CD1c-positive myeloid dendritic cell (primary cell): ENCODE data around the gene TMEM156.
A peak's percentile ranks its signal among the peaks of the same experiment; 100 is the strongest.
"Not testable (repeated sequence)": the region's sequence is repeated elsewhere in the genome, so short reads cannot be mapped to it uniquely, and the experiment has no call there.

Experiments used
- DNase-seq: peaks from one replicate; pipeline ENCODE4 v3.0.0-alpha.2; 2016; ENCODE audit errors: extremely low spot score

TMEM156 gene

DNA sequence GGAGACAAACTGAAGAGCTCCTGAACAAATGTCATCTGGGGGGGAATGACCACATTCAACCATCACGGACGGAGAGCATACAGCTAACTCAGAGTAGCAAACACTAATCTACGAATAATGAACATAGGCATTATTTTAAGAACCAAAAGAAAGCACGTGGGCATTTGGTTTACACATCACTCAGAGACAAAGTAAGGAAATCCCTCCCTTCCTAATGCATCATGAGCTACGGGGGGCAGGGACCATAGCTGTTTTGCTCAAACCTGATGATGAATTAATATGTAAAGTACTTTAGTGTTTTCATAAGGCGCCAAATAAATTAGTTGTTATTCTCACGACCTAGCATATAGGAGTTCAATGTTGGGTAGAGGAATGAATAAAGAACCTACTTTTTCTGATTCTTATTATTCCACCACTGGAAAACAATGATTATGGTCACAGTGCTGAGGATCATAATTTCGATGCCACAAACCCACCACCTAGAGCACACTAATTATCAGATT is 11.7 kb upstream of the TMEM156 start:
- DNase-seq, result peak; percentile 38

DNA sequence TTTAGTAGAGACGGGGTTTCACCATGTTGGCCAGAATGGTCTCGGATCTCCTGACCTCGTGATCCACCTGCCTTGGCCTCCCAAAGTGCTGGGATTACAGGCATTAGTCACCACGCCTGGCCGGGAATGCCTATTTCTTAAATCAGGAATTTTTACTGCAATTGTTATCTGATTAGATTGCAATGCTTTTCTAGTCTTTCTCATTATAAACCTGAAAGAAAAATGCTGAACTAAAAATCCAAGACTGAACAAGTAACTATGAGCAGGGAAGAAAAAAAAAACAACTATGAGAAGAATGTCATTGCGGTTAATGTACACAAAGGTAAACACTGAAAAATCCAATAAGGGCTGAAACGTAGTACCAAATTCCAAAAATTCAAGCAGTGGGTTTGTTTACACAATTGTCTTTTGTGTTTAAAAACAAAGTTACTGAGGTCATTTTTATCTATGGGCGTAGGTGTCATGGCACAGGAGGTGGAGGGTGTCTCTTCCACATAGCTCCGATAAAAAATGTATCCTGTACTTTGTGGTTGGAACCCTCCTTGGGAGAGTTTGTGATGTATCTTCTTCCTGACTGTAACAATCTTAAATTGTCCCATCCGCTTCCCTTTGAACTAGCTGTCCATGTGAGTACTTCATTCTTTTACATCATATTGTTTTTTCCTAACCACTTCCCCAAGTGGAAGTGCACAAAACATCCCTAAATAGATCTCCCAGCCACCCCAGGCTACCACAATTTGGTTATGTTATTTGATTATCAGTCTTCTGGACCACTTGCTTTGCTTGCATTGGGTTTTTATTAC is 11.1 kb upstream of the TMEM156 start:
- peak; percentile 49 for DNase-seq

DNA sequence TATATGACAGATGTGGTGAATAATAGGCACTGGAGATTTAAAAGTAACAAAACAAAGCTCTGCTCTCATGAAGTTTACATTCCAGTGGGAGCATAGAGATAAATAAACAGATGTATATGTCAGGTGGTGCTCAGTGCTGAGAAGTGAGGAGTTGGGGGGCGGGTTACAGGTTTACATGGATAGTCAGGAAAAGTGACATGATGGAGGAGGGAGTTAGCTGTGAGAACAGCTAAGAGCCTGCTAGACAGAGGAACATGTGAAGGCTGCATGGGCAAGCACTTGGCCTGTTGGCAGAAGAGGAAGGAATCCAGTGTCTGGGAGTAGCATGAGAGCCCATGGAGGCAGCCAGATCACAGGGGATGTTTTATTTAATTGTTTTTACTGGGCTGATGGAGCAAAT is 10.2 kb upstream of the TMEM156 start:
- DNase-seq, result no peak

DNA sequence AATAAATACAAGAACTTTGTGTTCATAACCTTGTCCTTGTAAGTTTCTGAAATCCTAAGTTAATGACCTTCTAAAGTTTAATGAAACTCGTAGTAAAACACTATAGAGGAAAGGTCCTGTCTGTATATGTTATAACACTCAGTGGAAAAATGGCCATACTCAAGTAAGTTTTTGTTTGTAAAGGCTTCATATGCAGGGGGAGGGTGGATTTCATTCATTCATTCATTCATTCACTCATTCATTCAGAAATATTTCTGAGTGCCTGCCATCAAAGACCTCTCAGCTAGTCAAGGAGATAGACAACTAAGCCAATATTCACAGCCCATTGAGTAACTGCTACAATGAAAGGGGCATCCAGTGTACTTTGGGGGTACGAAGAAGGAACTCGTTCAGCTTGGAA is 6.9 kb upstream of the TMEM156 start:
- DNase-seq, result no peak

DNA sequence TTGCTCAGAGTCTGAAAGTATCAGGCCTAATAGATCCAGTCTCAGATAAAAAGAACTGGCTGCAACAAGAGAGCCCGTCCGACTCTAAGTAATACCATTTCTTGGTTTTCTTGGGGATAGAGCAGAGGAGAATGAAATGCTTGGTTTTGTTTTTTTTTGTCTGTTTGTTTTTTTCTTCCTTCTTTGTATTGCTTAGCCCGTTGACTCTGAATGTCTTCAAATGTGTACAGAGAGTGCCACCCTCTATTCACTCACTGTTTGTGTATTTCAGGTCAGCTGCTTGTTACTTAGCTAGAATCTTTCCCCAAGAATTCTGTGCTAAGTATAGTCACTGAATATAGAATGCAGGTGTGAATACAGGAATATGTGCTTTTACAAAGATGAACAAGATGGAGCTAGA is 5.7 kb upstream of the TMEM156 start:
- DNase-seq, result no peak

DNA sequence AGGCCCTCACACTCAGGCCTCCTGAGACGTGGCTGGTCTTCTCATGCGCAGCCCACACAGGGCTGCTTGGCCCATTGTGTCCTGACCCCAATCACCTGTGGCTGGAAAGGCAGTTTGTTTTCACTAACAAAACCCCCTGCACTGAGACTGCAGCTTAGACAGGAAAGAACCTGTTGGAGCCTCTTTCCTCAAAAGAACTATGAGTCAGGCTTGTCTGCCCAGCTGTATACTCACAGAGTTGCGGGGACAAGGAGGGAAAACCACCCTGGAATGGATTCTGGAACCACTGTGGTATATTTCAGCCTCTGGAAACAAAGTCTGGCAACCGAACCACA is 5.2 kb upstream of the TMEM156 start:
- no peak for DNase-seq

DNA sequence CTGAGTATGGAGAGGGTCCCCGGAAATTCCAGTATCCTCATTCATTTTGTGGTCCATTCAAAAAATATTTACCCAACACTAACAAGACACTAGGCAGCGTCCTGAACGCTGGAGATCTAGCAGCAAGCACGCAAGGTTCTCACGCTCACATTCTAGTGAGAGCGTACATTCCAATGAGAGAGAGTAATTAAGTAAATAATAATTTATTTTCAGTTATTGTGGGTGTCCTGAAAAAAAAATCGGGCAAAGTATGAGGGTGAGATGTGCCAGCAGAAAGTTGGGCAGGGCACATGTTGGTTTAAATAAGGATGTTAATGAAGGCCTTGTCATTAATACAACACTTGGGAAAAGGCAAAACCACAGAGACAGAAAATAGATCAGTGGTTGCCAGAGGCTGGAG is 4.0 kb upstream of the TMEM156 start:
- DNase-seq, result no peak

DNA sequence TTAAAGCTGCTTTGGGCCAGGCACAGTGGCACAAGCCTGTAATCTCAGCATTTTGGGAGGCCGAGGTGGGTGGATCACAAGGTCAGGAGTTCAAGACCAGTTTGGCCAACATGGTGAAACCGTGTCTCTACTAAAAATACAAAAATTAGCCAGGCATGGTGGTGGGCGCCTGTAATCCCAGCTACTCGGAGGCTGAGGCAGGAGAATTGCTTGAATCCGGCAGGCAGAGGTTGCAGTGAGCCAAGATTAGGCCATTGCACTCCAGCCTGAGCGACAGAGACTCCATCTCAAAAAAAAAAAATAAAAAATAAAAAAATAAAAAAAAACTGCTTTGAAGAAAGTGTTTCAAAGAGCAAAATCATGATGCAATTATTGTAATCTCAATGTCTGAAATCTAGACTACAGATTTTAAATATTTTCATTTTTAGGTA is 604 bp downstream of the TMEM156 start:
- DNase-seq, result not testable (repeated sequence)

DNA sequence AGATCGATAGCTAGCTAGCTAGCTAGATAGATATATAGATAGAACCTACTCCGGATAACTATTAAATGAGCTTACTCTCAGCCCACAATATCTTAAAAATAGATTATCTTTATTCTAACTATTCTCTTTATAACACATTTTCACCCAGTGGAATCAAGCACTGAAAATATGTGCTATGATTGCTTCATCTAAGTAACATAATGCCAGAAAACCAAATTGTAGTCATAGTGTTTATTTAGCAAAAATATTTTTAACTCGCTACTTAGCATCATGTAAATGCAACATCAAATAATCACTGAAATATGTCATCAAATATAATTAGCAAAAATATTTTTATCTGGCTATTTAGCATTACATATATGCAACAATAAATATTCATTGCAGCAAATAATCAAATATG is 1.5 kb downstream of the TMEM156 start:
- DNase-seq, result no peak

DNA sequence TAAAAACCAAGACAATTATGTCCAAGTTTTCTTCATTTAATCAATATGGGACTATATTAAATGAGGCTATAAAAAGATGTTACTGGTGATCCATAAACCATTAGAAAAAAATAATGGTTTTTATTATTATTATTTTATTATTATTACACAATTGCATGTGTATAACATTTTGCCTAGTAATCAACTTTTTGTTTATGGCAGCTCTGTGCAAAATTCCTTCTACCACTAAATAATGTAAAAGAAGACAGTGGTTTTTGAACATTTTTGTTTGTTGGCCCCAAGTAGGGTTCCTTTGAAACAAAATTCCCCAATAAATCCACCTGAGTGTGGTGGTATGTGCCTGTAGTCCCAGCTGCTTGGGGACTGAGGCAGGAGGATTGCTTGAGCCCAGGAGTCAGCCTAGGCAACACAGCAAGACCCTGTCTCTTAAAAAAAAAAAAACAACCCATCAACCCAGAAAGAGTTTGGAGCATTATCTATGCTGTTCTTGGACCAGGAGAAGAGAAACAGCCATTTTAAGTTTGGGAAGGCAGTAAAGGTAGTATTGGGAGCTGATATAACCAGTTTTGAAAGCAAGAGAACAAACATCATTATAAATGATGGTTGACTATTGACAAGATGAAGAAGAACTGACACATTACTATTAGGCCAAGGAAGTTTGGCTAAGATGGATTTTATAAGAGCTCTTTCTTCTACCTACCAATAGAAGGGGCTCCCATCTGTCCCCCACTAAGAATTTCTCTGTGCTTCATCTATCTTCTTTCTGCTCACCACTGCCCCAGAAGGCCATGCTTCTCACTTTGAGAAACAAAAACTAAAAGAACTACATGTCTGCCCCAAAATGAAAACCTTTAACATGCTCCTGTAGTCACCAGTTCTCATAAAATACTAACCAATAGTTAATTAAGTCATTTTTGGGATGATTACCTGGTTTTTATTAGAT is 2.2 kb downstream of the TMEM156 start:
- no peak for DNase-seq

DNA sequence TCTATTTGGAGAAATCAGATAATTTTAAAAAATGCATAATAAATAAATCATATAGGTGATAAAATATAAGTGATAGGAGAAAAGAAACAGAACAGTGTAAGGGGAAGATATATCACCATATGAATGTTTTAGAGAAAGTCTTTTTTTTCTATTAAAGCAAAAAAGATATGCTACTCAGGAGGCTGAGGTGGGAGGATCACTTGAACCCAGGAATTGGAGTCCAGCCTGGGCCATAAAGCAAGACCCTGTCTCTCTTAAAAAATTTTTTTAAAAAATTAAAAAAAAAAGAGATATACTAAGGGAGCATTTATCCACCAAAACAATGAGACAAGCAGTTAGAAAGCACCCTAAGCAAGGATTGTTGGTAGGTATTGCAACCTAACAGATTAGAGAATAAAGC is 6.1 kb downstream of the TMEM156 start:
- DNase-seq, result no peak

DNA sequence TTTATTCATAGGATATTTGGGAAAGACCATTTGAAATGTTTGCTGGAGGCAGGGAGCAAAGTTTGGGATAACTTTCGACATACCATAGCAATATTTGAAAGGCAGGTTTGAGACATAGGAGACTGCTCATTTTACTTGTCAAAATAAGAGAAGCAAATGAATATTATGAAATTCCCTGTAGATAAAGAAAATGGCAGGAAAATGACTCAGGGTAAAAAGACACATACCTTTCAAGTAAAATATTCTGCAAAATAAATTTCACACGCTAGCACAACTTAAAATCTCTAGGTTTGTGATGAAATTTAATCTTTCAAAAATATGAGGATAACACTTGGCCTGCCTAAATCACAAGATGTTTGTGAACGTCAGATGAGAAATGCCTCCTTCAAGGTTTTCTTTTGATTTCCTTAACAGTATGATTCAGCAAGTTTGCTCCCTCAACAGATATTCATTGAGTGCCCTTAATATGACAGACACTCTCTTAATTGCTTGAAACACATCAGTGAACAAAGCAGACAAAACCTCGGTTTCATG is 6.6 kb downstream of the TMEM156 start:
- no peak for DNase-seq

DNA sequence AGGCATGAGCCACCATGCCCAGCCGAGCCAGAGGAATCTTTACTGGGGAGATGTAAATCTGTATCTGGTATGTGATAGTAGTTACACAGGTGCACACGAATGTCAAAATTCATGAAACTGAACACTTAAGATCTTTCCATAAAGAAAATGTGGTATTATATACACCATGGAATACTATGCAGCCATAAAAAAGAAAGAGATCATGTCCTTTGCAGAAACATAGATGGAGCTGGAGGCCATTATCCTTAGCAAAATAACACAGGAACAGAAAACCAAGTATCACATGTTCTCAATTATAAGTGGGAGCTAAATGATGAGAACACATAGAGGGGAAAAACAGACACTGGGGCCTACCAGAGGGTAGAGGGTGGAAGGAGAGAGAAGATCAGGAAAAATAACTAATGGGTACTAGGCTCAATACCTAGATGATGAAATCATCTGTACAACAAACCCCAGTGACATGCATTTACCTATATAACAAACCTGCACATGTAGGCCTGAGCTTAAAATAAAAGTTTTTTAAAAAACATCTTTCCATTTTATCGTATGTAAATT is 7.8 kb downstream of the TMEM156 start:
- no peak for DNase-seq

DNA sequence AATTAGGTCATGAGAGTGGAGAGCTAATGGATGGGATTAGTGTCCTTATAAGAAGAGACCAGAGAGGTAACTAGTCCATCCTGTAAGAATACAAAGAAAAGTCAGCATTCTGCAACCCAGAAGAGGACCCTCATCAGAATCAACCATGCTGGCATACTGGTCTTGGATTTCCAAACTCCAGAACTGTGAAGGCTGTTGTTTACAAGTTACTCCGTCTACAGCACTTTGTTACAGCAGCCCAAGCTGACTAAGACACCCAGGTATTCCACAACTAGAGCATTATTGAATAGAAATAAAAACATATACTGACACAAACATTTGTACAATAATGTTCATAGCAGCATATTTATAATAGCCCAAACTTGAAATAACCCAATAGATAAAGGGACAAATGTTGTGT is 9.2 kb downstream of the TMEM156 start:
- no peak for DNase-seq

DNA sequence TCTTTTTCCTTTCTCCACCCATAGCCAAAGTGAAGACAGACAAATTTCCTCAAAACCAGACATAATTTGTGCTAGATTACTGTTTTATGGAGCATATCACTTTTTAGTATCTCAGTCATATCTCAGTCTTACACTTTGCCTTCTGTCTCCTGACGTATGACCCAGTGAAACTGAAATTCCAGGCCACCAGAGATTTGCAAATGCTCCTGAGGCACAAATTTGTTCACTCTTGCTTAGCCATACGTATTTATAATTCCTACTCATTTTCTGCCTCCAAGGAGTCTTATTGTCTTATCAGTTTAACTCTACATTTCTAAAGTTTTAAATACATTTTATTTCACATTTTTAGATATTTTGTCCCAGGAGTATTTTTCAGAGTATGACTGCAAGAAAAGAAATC is 10.0 kb downstream of the TMEM156 start:
- no peak for DNase-seq

DNA sequence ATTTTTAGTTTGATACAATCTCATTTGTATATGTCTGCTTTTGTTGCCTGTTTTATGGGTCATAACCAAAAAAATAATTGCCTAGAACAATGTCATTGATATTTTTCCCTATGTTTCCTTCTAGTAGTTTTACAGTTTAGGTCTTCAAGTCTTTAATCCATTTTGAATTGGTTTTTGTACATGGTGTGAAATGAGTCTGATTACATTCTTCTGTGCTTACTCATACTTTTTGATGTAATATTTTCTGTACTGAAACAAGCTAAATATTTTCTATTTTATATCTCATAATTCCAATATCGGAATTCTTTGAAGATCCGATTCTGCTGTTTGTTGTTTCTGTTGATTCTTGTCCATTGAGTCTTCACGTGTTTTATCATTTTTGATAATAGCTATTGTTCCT is 10.6 kb downstream of the TMEM156 start:
- DNase-seq, result no peak

DNA sequence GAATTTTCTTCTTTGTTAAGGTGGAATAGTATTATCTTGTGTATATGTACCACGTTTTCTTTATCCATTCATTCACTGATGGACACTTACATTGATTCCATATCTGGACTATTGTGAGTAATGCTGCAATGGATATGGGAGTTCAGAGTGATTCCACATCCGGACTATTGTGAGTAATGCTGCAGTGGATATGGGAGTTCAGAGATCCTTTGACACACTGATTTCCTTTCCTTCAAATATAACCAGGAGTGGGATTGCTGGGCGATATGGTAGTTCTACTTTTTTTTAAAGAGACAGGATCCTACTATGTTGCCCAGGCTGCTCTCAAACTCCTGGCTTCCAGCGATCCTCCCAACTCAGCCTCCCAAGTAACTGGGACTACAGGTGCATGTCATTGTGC is 12.1 kb downstream of the TMEM156 start:
- no peak for DNase-seq

DNA sequence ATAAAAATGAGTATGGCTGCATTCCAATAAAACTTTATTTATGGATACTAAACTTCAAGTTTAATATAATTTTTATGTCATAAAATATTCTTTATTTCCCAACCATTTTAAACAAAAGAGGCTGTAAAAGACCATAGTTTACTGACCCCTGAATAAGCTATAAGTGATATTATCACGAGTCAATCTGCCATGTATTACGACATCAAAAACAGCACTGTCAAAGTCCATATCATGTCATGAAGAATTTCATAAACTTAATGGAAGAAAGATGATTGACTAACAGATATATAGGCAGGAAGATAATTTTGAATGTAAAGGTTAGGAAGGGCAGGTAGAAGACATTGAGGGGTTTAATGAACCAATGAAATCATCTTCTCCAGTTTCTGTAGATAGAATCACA is 18.2 kb downstream of the TMEM156 start:
- no peak for DNase-seq

DNA sequence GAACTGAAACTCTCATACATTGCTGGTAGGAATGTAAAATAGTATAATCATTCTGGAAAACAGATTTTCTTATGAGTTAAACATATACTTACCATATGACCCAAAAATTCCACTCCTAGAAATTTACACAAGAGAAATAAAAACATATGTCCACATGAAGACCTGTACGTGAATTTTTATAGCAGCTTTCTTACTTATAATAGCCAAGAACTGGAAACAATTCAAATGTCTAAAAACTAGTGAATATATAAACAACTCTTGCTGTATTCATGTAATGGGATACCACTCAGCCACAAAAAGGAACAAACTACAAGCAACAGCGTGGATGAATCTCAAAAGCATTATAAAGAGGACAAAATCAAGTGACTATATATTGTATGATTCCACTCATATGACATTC is 27.5 kb downstream of the TMEM156 start:
- DNase-seq, result no peak

DNA sequence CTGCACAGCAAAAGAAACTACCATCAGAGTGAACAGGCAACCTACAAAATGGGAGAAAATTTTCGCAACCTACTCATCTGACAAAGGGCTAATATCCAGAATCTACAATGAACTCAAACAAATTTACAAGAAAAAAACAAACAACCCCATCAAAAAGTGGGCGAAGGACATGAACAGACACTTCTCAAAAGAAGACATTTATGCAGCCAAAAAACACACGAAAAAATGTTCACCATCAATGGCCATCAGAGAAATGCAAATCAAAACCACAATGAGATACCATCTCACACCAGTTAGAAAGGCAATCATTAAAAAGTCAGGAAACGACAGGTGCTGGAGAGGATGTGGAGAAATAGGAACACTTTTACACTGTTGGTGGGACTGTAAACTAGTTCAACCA is 30.2 kb downstream of the TMEM156 start:
- DNase-seq, result not testable (repeated sequence)

DNA sequence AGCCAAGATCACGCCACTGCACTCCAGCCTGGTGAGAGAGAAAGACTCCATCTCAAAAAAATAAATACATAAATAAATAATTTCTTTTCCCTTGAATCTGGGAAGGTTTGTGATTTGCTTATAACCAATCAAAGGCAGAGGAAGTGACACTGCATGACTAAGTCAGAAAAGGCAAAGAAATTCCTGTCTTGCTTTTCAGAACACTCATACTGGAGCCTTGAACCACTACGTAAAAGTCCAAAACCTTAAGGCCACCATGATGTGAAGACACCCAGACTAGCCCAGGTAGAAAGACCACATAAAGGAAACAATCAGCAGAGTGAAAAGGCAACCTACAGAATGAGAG is 36.6 kb downstream of the TMEM156 start:
- DNase-seq, result no peak

DNA sequence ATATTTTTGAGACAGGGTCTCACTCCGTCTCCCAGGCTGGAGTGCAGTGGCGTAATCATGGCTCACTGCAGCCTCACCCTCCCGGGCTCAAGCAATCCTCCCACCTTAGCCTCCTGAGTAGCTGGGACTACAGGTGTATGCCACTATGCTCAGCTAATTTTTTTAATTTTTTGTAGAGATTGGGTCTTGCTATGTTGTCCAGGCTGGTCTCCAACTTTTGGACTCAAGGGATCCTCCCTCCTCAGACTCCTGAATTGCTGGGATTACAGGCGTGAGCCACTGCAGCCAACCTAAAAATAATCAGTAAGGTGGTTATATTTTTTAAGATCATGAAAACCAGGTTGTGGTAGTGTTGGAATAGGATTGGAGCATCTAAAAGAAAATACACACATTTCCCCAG is 38.1 kb downstream of the TMEM156 start:
- no peak for DNase-seq
